Heart right ventricle (tissue), 16 donors: ENCODE measurements around the gene PTPRJ. TPM values are rescaled to one million over a fixed set of nuclear protein-coding genes. Genes with fewer than 3 reads are reported as not detected.
A peak's percentile ranks its signal among the peaks of the same experiment; 100 is the strongest.

ENCODE experiments used
- ATAC-seq, 8 donors: fragments of 200-7000 bp; cut with Tn5 transposase; one replicate each; pipeline ENCODE4 v1.9.1; 2020; ENCODE audit warnings: mild to moderate bottlenecking in 8 of 8, moderate library complexity in 8 of 8, moderate number of reproducible peaks in 1 of 8
- DNase-seq, 2 donors: peaks; one replicate each; pipeline ENCODE4 v3.0.0-alpha.2; 2020
- H3K27ac ChIP-seq, 10 donors: fragments of 200-600 bp; sonication (generic) in 2 of 10; one replicate each; pipeline versions ENCODE4 v1.5.0 to v1.8.0; 2020 to 2022; ENCODE audit warnings: mild to moderate bottlenecking in 3 of 10
- H3K27me3 ChIP-seq, 7 donors: fragments of 200-600 bp; one replicate each; pipeline ENCODE4 v1.8.0; 2021 to 2022; ENCODE audit warnings: mild to moderate bottlenecking in 2 of 7
- H3K36me3 ChIP-seq, 9 donors: fragments of 200-600 bp; sonication (generic) in 1 of 9; one replicate each; pipeline versions ENCODE4 v1.5.0 to v1.8.0; 2020 to 2022; ENCODE audit warnings: mild to moderate bottlenecking in 2 of 9
- H3K4me1 ChIP-seq, 9 donors: fragments of 200-600 bp; sonication (generic) in 1 of 9; one replicate each; pipeline versions ENCODE4 v1.5.0 to v1.8.0; 2020 to 2022; ENCODE audit warnings: mild to moderate bottlenecking in 4 of 9
- H3K4me3 ChIP-seq, 10 donors: fragments of 200-600 bp; sonication (generic) in 2 of 10; one replicate each; pipeline versions ENCODE4 v1.5.0 to v1.8.0; 2020 to 2022; ENCODE audit warnings: mild to moderate bottlenecking in 7 of 10, moderate library complexity in 2 of 10
- H3K9me3 ChIP-seq, 11 donors: fragments of 200-600 bp in 10 of 11; sonication (generic) in 2 of 11; one replicate each; pipeline versions ENCODE4 v1.5.0 to v1.8.0; 2013 to 2022; ENCODE audit warnings: mild to moderate bottlenecking in 2 of 11, control low read depth in 1 of 11, moderate library complexity in 1 of 11
- CTCF ChIP-seq, 9 donors: fragments of 200-600 bp; sonication (generic) in 2 of 9; IDR thresholded peaks; one replicate each; pipeline versions ENCODE4 v1.5.0 to v1.8.0; 2021 to 2022; ENCODE audit warnings: antibody characterized with exemption in 9 of 9, mild to moderate bottlenecking in 5 of 9, moderate library complexity in 1 of 9
- WGBS, 2 donors: extraction: QIAGEN DNeasy Blood & Tissue Kit; methylation state at CpG; one replicate each; pipeline ENCODE4 v1.1.7; 2013; ENCODE audit warnings: inconsistent platforms in 1 of 2; 5-methylcytosine and 5-hydroxymethylcytosine counted together
- intact Hi-C, 10 donors: fragments of 100-400 bp; cut with DNase I; formaldehyde crosslinking; loops; one replicate each; pipeline versions ENCODE4 v1.11.1 to v1.14.2; 2022
- polyA plus RNA-seq, 2 donors: library from polyadenylated mRNA; stranded (reverse); fragments of 200-250 nt; gene quantifications; one replicate each; pipeline ENCODE4 v1.2.3, GENCODE V29; 2013
- total RNA-seq, 10 donors: library from RNA; stranded (reverse); fragmentation: NEBNext Ultra II Directional in 3 of 10; extraction: Animal tissue kit (Norgen Biotek cat#: 25700) in 3 of 10; gene quantifications; one replicate each; pipeline versions ENCODE4 v1.2.1 to v1.2.4, GENCODE V29; 2021 to 2023
- donor health status: Arrhythmogenic right ventricular cardiomyopathy.
- donor health status: ischemic (EF 13 %, LVEDD 7.1; RV severe dilation, severe dysfunction).
- donor health status: healthy with polysubstance abuse.
- donor health status: DM: no; HTN: yes; CAD: no.
- donor health status: DM: no; HTN: no; CAD: no.
- donor health status: ischemic (EF 25% LVEDD 6.9; RV normal size, moderate dysfunction).
- donor health status: ischemic (EF 25% LVEDD 5.7; RV mildly dilated, moderate dysfunction).
- donor health status: healthy.
- donor health status: DM: yes; HTN: yes; CAD: no.
- donor health status: Ischemic cardiomyopathy.
- donor health status: ischemic (EF 35%, LVEDD 5.7; RV mildly dilated, moderate dysfunction).
- donor health status: nonischemic (EF 11% LVEDD 7.7; RV severe dilation, severe dysfunction).
- donor health status: DM: yes; HTN: yes; CAD: no.
- donor health status: PGD.
- donor health status: ischemic (EF 29% LVEDD 5.4; RV normal size, mild dysfunction).
- donor health status: nonischemic (EF 23%, LVEDD 6.1; RV moderate dilation, normal function).

The PTPRJ gene
- total and polyA plus RNA-seq, 12 donors: 0.78 to 22.9 (median 6.7) TPM

GRCh38 chr11:47940904-47941649 lies 39.3 kb upstream of the PTPRJ start:
- 93 to 94% methylated on average over 8 of the region's 8 CpGs for WGBS, 2 donors
- no peak overlapping the region for H3K27ac ChIP-seq

GRCh38 chr11:47941907-47942558 lies 38.3 kb upstream of the PTPRJ start:
- Histone ChIP-seq H3K36me3 (no peaks in the 10 kb centered on the region), H3K27ac (no peak overlapping the region), H3K27me3 (no peaks in the 10 kb centered on the region), H3K4me1 (peaks cover 0 to 35% (median 3%) of the 10 kb centered on the region in 9 donors), H3K9me3 (no peaks in the 10 kb centered on the region), H3K4me3 (no peak overlapping the region)
- ATAC-seq (peak in 6 of 8 donors; percentile 20 to 61 (median 44)), DNase-seq (no peak)
- no peak for TF ChIP-seq CTCF (IDR thresholded peaks at IDR 0.05)
- intact Hi-C loops: no loop called here
- WGBS, 2 donors: 65 to 72% methylated on average over 7 of the region's 7 CpGs

More at GRCh38 chr11:47940904-47941649, 39.3 kb upstream of the PTPRJ start:
- DNase-seq (no peak), ATAC-seq (no peak)
- no peaks in the 10 kb centered on the region for H3K9me3 ChIP-seq
- TF ChIP-seq CTCF (IDR thresholded peaks at IDR 0.05): no peak
- no peak overlapping the region for H3K4me3 ChIP-seq
- peaks cover 0 to 25% (median 0%) of the 10 kb centered on the region in 9 donors for H3K4me1 ChIP-seq
- no peaks in the 10 kb centered on the region for H3K36me3 ChIP-seq
- intact Hi-C loops: no loop called here
- no peaks in the 10 kb centered on the region for H3K27me3 ChIP-seq

GRCh38 chr11:47943721-47944586 lies 36.4 kb upstream of the PTPRJ start:
- H3K9me3 ChIP-seq: no peaks in the 10 kb centered on the region
- no peaks in the 10 kb centered on the region for H3K36me3 ChIP-seq
- TF ChIP-seq CTCF (IDR thresholded peaks at IDR 0.05): no peak
- peaks cover 0 to 40% (median 4%) of the 10 kb centered on the region in 9 donors for H3K4me1 ChIP-seq
- intact Hi-C loops: no loop called here
- no peak overlapping the region for H3K4me3 ChIP-seq
- DNase-seq: no peak
- H3K27ac ChIP-seq: no peak overlapping the region
- 51% methylated on average over 15 of the region's 15 CpGs for WGBS, 2 donors
- H3K27me3 ChIP-seq: no peaks in the 10 kb centered on the region
- no peak for ATAC-seq

- no peak for TF ChIP-seq CTCF (IDR thresholded peaks at IDR 0.05)
- no peak overlapping the region for H3K27ac ChIP-seq
- H3K4me3 ChIP-seq: no peak overlapping the region
- ATAC-seq: no peak
- intact Hi-C loops: no loop called here
- no peaks in the 10 kb centered on the region for H3K27me3 ChIP-seq
- H3K9me3 ChIP-seq: no peaks in the 10 kb centered on the region
- peaks cover 0 to 47% (median 4%) of the 10 kb centered on the region in 9 donors for H3K4me1 ChIP-seq
- DNase-seq: no peak
- H3K36me3 ChIP-seq: no peaks in the 10 kb centered on the region
Observed at GRCh38 chr11:47944632-47945031, 35.7 kb upstream of the PTPRJ start.
